ENCODE data around the gene NTS.

The NTS gene

DNA sequence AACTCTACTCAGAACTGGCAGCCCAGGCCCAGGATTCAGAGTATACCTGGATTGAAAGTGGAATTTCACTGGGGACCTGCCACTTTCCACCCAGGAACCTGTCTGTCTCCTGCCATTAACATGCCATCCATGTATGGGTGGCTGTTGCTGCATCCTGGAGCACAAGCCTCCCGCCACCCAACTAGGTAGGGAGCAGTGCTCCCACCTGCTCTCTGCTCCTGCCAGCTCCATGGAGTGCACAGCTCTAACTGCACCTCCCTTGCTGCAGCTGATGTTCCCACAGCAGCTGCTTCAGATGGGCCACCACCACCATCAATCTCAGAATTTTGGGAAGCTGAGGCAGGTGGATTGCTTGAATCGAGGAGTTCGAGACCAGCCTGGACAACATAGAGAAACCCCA lies 17.1 kb upstream of the NTS start:
- CTCF ChIA-PET, result interaction anchor here (3.3 kb wide), 1 partner anchor 10 kb away, joined by 23 read pairs; no protein-coding TSS in a partner anchor
- Histone ChIP-seq H3K4me3 (ENCODE audit: low read depth, low read length) (no peak overlapping the region), H3K4me1 (ENCODE audit: control insufficient read depth, insufficient read depth, low read length) (no peaks in the 10 kb centered on the region), H3K36me3 (ENCODE audit: control insufficient read depth in 2 of 2, insufficient read depth in 1 of 2, low read length in 2 of 2) (no peaks in the 10 kb centered on the region), H3K27ac (ENCODE audit: extremely low read depth, low read depth, low read length) (no peak overlapping the region), H3K9me3 (ENCODE audit: control insufficient read depth, insufficient read depth, low read depth, low read length) (no peaks in the 10 kb centered on the region)
- no peak for TF ChIP-seq REPIN1 (tag by site-specific recombination; IDR thresholded peaks at IDR 0.05; ENCODE audit: low read depth)
- no peak for TF ChIP-seq KLF16 (tag by site-specific recombination; IDR thresholded peaks at IDR 0.05)
- TF ChIP-seq, protein P1, sequence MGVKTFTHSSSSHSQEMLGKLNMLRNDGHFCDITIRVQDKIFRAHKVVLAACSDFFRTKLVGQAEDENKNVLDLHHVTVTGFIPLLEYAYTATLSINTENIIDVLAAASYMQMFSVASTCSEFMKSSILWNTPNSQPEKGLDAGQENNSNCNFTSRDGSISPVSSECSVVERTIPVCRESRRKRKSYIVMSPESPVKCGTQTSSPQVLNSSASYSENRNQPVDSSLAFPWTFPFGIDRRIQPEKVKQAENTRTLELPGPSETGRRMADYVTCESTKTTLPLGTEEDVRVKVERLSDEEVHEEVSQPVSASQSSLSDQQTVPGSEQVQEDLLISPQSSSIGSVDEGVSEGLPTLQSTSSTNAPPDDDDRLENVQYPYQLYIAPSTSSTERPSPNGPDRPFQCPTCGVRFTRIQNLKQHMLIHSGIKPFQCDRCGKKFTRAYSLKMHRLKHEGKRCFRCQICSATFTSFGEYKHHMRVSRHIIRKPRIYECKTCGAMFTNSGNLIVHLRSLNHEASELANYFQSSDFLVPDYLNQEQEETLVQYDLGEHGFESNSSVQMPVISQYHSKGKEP (tag by site-specific recombination; IDR thresholded peaks at IDR 0.05), result no peak
- no peak for TF ChIP-seq ZNF266 (tag by site-specific recombination; IDR thresholded peaks at IDR 0.05; ENCODE audit: low read depth)
- TF ChIP-seq SALL2 (tag by site-specific recombination; IDR thresholded peaks at IDR 0.05; ENCODE audit: borderline replicate concordance), result no peak
- TF ChIP-seq ZNF549 (tag by site-specific recombination; IDR thresholded peaks at IDR 0.05), result no peak
- no peak for TF ChIP-seq BCL11B (tag by site-specific recombination; IDR thresholded peaks at IDR 0.05; ENCODE audit: low read depth)
- no peak for TF ChIP-seq HOXC10 (CRISPR knock-in tag; IDR thresholded peaks at IDR 0.05)
- no peak for TF ChIP-seq ZNF292 (tag by site-specific recombination; IDR thresholded peaks at IDR 0.05; ENCODE audit: borderline replicate concordance, low read depth)
- TF ChIP-seq ZNF785 (tag by site-specific recombination; IDR thresholded peaks at IDR 0.05), result no peak
- TF ChIP-seq, protein P2, sequence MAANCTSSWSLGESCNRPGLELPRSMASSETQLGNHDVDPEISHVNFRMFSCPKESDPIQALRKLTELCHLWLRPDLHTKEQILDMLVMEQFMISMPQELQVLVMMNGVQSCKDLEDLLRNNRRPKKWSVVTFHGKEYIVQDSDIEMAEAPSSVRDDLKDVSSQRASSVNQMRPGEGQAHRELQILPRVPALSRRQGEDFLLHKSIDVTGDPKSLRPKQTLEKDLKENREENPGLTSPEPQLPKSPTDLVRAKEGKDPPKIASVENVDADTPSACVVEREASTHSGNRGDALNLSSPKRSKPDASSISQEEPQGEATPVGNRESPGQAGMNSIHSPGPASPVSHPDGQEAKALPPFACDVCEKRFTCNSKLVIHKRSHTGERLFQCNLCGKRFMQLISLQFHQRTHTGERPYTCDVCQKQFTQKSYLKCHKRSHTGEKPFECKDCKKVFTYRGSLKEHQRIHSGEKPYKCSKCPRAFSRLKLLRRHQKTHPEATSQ (tag by site-specific recombination; IDR thresholded peaks at IDR 0.05), result no peak
- TF ChIP-seq ZBTB8A (tag by site-specific recombination; IDR thresholded peaks at IDR 0.05), result no peak
- TF ChIP-seq, protein P3, sequence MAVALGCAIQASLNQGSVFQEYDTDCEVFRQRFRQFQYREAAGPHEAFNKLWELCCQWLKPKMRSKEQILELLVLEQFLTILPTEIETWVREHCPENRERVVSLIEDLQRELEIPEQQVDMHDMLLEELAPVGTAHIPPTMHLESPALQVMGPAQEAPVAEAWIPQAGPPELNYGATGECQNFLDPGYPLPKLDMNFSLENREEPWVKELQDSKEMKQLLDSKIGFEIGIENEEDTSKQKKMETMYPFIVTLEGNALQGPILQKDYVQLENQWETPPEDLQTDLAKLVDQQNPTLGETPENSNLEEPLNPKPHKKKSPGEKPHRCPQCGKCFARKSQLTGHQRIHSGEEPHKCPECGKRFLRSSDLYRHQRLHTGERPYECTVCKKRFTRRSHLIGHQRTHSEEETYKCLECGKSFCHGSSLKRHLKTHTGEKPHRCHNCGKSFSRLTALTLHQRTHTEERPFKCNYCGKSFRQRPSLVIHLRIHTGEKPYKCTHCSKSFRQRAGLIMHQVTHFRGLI (tag by site-specific recombination; IDR thresholded peaks at IDR 0.05), result no peak
- TF ChIP-seq ZNF701 (tag by site-specific recombination; IDR thresholded peaks at IDR 0.05), result no peak
- TF ChIP-seq ZNF514 (tag by site-specific recombination; IDR thresholded peaks at IDR 0.05), result no peak
- POLR2A ChIA-PET, result no interaction called here

DNA sequence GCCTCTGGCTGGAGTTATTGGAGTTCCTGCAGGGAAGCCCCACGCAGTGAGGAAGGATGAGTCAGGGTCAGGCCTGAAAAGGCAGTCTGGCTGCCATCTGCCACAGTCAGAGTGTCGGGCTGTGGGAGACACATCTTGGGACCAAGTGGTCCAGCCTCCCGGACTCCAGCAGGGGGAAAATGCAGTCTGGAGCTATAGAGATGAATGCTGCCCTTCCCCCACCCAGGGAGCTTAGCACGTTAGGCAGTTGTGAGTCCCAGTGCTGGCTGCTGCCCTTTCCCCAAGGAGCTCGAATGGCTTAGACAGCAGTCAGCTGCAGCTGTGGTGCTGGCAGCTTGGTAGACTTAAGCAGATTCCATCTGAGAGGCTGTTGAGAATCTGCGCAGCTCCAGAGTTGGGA lies 8.2 kb upstream of the NTS start:
- Histone ChIP-seq H3K4me3 (ENCODE audit: low read depth, low read length) (no peak overlapping the region), H3K36me3 (ENCODE audit: control insufficient read depth in 2 of 2, insufficient read depth in 1 of 2, low read length in 2 of 2) (no peaks in the 10 kb centered on the region), H3K9me3 (ENCODE audit: control insufficient read depth, insufficient read depth, low read depth, low read length) (no peaks in the 10 kb centered on the region), H3K4me1 (ENCODE audit: control insufficient read depth, insufficient read depth, low read length) (no peaks in the 10 kb centered on the region), H3K27ac (ENCODE audit: extremely low read depth, low read depth, low read length) (no peak overlapping the region)
- POLR2A ChIA-PET, result no interaction called here
- TF ChIP-seq ZNF660 (tag by site-specific recombination; IDR thresholded peaks at IDR 0.05), result no peak
- TF ChIP-seq GLI4 (tag by site-specific recombination; IDR thresholded peaks at IDR 0.05), result no peak
- TF ChIP-seq ZFP3 (tag by site-specific recombination; IDR thresholded peaks at IDR 0.05; ENCODE audit: low read depth), result no peak
- TF ChIP-seq, protein P4, sequence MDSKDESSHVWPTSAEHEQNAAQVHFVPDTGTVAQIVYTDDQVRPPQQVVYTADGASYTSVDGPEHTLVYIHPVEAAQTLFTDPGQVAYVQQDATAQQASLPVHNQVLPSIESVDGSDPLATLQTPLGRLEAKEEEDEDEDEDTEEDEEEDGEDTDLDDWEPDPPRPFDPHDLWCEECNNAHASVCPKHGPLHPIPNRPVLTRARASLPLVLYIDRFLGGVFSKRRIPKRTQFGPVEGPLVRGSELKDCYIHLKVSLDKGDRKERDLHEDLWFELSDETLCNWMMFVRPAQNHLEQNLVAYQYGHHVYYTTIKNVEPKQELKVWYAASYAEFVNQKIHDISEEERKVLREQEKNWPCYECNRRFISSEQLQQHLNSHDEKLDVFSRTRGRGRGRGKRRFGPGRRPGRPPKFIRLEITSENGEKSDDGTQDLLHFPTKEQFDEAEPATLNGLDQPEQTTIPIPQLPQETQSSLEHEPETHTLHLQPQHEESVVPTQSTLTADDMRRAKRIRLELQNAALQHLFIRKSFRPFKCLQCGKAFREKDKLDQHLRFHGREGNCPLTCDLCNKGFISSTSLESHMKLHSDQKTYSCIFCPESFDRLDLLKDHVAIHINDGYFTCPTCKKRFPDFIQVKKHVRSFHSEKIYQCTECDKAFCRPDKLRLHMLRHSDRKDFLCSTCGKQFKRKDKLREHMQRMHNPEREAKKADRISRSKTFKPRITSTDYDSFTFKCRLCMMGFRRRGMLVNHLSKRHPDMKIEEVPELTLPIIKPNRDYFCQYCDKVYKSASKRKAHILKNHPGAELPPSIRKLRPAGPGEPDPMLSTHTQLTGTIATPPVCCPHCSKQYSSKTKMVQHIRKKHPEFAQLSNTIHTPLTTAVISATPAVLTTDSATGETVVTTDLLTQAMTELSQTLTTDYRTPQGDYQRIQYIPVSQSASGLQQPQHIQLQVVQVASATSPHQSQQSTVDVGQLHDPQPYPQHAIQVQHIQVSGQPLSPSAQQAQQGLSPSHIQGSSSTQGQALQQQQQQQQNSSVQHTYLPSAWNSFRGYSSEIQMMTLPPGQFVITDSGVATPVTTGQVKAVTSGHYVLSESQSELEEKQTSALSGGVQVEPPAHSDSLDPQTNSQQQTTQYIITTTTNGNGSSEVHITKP (tag by site-specific recombination; IDR thresholded peaks at IDR 0.05), result no peak
- TF ChIP-seq ZNF670 (tag by site-specific recombination; IDR thresholded peaks at IDR 0.05; ENCODE audit: low read depth), result no peak
- TF ChIP-seq, protein P5, sequence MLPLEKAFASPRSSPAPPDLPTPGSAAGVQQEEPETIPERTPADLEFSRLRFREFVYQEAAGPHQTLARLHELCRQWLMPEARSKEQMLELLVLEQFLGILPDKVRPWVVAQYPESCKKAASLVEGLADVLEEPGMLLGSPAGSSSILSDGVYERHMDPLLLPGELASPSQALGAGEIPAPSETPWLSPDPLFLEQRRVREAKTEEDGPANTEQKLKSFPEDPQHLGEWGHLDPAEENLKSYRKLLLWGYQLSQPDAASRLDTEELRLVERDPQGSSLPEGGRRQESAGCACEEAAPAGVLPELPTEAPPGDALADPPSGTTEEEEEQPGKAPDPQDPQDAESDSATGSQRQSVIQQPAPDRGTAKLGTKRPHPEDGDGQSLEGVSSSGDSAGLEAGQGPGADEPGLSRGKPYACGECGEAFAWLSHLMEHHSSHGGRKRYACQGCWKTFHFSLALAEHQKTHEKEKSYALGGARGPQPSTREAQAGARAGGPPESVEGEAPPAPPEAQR (tag by site-specific recombination; IDR thresholded peaks at IDR 0.05), result no peak
- no peak for TF ChIP-seq TCF7L2 (IDR thresholded peaks at IDR 0.05; ENCODE audit: borderline replicate concordance, low read depth, low read length)
- TF ChIP-seq, protein P6, sequence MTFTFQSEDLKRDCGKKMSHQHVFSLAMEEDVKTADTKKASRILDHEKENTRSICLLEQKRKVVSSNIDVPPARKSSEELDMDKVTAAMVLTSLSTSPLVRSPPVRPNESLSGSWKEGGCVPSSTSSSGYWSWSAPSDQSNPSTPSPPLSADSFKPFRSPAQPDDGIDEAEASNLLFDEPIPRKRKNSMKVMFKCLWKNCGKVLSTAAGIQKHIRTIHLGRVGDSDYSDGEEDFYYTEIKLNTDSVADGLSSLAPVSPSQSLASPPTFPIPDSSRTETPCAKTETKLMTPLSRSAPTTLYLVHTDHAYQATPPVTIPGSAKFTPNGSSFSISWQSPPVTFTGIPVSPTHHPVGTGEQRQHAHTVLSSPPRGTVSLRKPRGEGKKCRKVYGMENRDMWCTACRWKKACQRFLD (tag by site-specific recombination; IDR thresholded peaks at IDR 0.05), result no peak
- CTCF ChIA-PET, result interaction anchor here (0.7 to 4.0 kb wide), 8 partner anchors 55 to 711 kb away, joined by 3 to 70 read pairs (median 4); no protein-coding TSS in a partner anchor
